Testis (tissue), 2 donors: ENCODE data around the gene MYL10.

ENCODE experiments used
- CTCF ChIP-seq, 3 experiments: fragments of 450-650 bp in 2 of 3; fragments of 200-600 bp in 1 of 3; sonication (generic) in 1 of 3; IDR thresholded peaks; one replicate each; pipeline ENCODE4 v1.5.1; 2016 to 2019; ENCODE audit warnings: antibody characterized with exemption in 3 of 3, mild to moderate bottlenecking in 2 of 3, moderate library complexity in 1 of 3
- POLR2A ChIP-seq: fragments of 450-650 bp; IDR thresholded peaks from one replicate; pipeline ENCODE4 v1.6.1; 2017; ENCODE audit warnings: antibody characterized with exemption, mild to moderate bottlenecking, moderate library complexity

- TF ChIP-seq CTCF (IDR thresholded peaks at IDR 0.05) (no peak), POLR2A (no peak)
Observed at GRCh38 chr7:101632641-101633040, 3.5 kb upstream of the MYL10 start.
